Astrocyte of the cerebellum (primary cell): ENCODE data around the gene ASGR2.
"Not testable (repeated sequence)": the region's sequence is repeated elsewhere in the genome, so short reads cannot be mapped to it uniquely, and the experiment has no call there.

Experiments used
- DNase-seq: peaks from one replicate; pipeline ENCODE4 v3.0.0-alpha.2; 2011; ENCODE audit warnings: low read depth
- H3K4me3 ChIP-seq: 2 replicates; pipeline ENCODE4 v1.5.1; 2011; ENCODE audit warnings: mild to moderate bottlenecking, low read depth, low read length, moderate library complexity
- in situ Hi-C: cut with HindIII; loops from 2 replicates; pipeline ENCODE4 v1.10.0; 2017; ENCODE audit warnings: low sequenced_read_pairs
- TF ChIP-seq, protein P1 (sequence below): IDR thresholded peaks from 2 replicates; pipeline ENCODE4 v1.5.1; 2012; ENCODE audit warnings: low read length, low read depth, moderate library complexity, mild to moderate bottlenecking; ENCODE audit errors: missing control alignments

Gene ASGR2

DNA sequence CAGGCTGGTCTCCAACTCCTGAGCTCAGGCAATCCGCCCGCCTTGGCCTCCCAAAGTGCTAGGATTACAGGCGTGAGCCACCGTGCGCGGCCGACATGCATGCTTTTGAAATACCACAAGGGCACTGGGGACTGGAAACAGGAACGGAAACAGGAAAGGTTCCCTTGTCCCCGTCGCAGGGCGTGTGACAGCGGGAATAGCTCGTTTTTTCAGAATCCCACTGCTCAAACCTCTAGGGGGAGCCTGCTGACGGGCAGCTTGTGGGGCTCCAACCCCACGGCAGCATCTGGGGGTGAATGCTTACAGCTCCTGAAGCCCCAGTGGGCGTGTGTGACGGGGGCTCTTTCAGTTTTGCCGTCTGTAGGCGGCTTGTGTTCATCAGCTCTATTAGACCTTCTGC lies 18.8 kb upstream of the ASGR2 start:
- in situ Hi-C loops = no loop called here
- DNase-seq = no peak
- TF ChIP-seq, protein P1, sequence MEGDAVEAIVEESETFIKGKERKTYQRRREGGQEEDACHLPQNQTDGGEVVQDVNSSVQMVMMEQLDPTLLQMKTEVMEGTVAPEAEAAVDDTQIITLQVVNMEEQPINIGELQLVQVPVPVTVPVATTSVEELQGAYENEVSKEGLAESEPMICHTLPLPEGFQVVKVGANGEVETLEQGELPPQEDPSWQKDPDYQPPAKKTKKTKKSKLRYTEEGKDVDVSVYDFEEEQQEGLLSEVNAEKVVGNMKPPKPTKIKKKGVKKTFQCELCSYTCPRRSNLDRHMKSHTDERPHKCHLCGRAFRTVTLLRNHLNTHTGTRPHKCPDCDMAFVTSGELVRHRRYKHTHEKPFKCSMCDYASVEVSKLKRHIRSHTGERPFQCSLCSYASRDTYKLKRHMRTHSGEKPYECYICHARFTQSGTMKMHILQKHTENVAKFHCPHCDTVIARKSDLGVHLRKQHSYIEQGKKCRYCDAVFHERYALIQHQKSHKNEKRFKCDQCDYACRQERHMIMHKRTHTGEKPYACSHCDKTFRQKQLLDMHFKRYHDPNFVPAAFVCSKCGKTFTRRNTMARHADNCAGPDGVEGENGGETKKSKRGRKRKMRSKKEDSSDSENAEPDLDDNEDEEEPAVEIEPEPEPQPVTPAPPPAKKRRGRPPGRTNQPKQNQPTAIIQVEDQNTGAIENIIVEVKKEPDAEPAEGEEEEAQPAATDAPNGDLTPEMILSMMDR = peak; percentile 43
- H3K4me3 ChIP-seq = no peak overlapping the region

DNA sequence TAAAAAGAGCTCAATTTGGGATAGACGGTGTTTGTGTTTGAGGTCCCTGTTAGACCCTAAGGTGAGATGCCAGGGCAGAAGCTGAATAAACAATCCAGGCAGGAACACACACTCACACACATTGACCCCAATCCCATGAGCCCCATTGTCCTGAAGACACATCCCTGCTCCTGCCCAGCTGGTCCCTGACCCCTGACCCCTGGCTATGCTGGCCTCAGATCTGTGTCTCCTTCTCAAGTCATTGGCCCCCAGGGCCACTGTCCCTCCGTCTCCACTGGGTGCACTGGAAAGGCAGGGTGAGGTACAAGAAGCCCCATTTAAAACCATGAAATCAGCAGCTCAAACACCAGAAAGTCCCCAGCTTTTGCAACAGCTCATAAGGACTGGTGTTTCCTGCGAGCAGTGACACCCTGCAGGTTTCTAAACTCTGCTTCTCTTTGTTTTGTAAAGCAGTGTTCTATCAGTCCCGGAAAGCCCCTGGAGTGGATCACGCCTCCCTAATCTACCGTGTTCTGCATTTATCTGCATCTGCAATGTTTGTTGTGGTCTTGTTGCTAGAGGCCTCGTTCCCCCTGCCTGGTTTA lies 18.0 kb upstream of the ASGR2 start:
- TF ChIP-seq, protein P1 = no peak
- in situ Hi-C loops = no loop called here
- DNase-seq = no peak
- no peak overlapping the region for H3K4me3 ChIP-seq

DNA sequence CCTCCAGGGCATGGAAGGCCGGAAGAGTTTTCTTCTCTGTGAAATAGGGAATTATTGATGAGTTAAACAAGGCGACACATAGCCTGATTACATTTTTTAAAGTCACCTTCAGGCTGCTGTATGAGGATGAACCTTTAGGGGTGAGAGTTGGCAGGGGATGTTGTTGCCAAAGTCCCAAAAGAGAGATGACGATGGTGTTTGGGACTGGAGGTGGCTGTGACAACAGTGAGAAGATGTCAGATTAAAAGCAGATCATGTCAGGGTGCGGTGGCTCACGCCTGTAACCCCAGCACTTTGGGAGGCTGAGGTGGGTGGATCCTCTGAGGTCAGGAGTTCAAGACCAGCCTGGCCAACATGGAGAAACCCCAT lies 16.8 kb upstream of the ASGR2 start:
- H3K4me3 ChIP-seq = no peak overlapping the region
- TF ChIP-seq, protein P1 = no peak
- in situ Hi-C loops = no loop called here
- DNase-seq = no peak

DNA sequence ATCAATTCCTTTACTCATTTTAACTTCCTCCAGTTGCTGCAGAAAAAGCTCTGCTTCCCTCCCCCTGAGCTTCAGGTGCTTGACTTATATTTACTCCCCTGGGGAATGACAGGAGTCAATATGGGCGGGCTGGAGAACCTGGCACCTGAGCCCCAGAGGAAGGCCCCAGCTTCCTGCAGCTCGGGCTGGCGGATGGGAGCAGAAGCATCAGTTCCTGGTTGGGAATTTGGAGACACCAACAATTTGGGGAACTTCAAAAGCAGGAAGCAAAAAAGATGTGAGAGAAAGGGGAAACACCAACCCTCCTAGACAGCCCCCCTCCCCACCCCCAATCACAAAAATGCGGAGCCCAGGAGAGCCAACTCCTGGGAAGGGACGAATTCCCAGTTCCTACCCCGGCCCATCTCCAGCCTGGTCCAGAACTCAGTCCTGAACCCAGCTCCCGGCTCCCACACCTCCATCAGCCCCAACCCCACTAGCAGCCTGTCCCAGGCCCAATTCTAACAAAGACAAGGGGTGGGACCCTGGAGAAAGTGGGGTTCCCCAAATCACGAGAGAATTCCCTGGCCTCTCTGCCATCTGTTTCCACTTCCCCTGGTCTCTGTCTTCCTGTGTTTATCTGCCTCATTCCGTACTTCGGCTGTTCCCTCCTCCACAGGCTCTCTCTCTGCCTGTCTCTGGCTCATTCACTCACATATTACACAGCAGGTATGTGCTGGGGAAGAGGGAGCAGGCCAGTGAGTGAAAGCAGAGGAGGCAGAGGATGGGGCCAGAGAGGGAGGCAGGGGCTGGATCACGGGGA lies 16.2 kb upstream of the ASGR2 start:
- TF ChIP-seq, protein P1 = no peak
- in situ Hi-C loops = no loop called here
- no peak overlapping the region for H3K4me3 ChIP-seq
- DNase-seq = no peak

DNA sequence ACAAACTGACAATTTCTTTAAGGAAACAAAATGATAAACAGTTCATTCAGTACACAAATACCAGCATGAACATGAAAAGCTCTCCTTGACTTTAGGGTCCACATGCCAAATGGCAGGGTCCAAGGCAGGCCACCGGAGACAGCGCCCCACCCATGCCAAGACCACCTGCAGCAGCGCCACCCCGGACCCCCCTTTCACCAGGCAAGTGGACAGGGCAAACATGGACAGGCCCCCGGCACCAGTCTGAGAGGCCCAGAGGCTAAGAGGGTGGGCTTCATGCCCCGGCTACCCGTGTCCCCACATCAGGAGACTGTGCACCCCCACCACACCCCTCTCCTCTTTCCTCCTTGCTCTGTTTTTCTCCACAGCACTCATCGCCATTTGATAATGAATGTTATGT lies 14.7 kb upstream of the ASGR2 start:
- DNase-seq = no peak
- TF ChIP-seq, protein P1 = no peak
- in situ Hi-C loops = no loop called here

DNA sequence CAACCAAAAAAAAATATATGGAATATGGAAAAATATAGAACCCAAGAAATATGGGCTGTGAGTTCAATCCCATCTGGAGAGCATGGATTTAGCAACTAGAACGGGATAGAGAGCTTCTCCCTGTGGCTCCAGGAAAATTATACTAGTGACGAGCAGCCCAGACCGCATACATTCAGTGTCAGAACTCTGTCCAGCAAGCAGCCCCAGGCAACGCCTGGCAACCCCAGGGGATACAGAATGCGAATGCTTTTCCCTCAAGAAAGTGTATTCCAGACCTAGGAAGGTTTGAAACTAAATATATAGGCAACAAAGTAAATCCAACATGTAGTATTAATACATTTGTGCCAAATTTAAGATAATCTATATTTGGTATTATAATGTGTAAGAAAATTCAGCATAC lies 13.5 kb upstream of the ASGR2 start:
- TF ChIP-seq, protein P1 = no peak
- DNase-seq = no peak
- H3K4me3 ChIP-seq = no peak overlapping the region
- in situ Hi-C loops = no loop called here

More for the DNA sequence above, 14.7 kb upstream of the ASGR2 start:
- H3K4me3 ChIP-seq = no peak overlapping the region

DNA sequence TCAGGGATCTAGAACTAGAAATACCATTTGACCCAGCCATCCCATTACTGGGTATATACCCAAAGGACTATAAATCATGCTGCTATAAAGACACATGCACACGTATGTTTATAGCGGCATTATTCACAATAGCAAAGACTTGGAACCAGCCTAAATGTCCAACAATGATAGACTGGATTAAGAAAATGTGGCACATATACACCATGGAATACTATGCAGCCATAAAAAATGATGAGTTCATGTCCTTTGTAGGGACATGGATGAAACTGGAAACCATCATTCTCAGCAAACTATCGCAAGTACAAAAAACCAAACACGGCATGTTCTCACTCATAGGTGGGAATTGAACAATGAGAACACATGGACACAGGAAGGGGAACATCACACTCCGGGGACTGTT lies 12.9 kb upstream of the ASGR2 start:
- DNase-seq, H3K4me3 ChIP-seq, in situ Hi-C loops: not testable (repeated sequence)

DNA sequence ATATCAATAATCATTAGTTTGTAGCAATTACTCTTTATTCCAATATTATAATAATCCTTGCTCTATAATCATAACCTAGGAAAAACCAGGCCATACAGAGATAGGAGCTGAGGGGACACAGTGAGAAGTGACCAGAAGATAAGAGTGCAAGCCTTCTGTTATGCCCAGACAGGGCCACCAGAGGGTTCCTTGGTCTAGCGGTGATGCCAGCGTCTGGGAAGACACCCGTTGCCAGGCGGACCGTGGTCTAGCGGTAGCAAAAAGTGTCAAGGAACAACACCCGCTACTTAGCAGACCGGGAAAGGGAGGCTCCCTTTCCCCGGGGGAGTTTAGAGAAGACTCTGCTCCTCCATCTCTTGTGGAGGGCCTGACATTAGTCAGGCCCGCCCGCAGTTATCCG lies 11.8 kb upstream of the ASGR2 start:
- in situ Hi-C loops, H3K4me3 ChIP-seq, DNase-seq: not testable (repeated sequence)
